HG03039 (cell line): Measurements from ENCODE around the gene TBC1D4.
"Not testable (repeated sequence)": the region's sequence is repeated elsewhere in the genome, so short reads cannot be mapped to it uniquely, and the experiment has no call there.

Experiments used
- ATAC-seq: cut with Tn5 transposase; IDR thresholded peaks from one replicate; pipeline ENCODE4 v1.9.1; 2021; ENCODE audit warnings: mild to moderate bottlenecking, moderate library complexity; ENCODE audit not compliant: unreplicated experiment

Gene TBC1D4

GRCh38 chr13:75299913-75300862 is 181.8 kb downstream of the TBC1D4 start:
- ATAC-seq: no peak

GRCh38 chr13:75299246-75299645 is 182.7 kb downstream of the TBC1D4 start:
- ATAC-seq: no peak

GRCh38 chr13:75296641-75297040 is 185.3 kb downstream of the TBC1D4 start:
- no peak for ATAC-seq

- no peak for ATAC-seq
These were observed 186.8 kb downstream of the TBC1D4 start for GRCh38 chr13:75295201-75295600.

- no peak for ATAC-seq
These were observed 187.9 kb downstream of the TBC1D4 start for GRCh38 chr13:75294110-75294509.

GRCh38 chr13:75285310-75285709 is 196.7 kb downstream of the TBC1D4 start:
- ATAC-seq: no peak

- no peak for ATAC-seq
These were observed 202.1 kb downstream of the TBC1D4 start for GRCh38 chr13:75279834-75280369.

GRCh38 chr13:75273695-75274094 is 208.3 kb downstream of the TBC1D4 start:
- not testable (repeated sequence) for ATAC-seq

- no peak for ATAC-seq
These were observed 210.1 kb downstream of the TBC1D4 start for GRCh38 chr13:75271846-75272245.

GRCh38 chr13:75268481-75268880 is 213.5 kb downstream of the TBC1D4 start:
- ATAC-seq: not testable (repeated sequence)

GRCh38 chr13:75264611-75265010 is 217.4 kb downstream of the TBC1D4 start:
- no peak for ATAC-seq

- ATAC-seq: no peak
These were observed 218.1 kb downstream of the TBC1D4 start for GRCh38 chr13:75263741-75264407.

- no peak for ATAC-seq
These were observed 223.7 kb downstream of the TBC1D4 start for GRCh38 chr13:75258159-75258782.

GRCh38 chr13:75256922-75257321 is 225.0 kb downstream of the TBC1D4 start:
- no peak for ATAC-seq

GRCh38 chr13:75255653-75256052 is 226.3 kb downstream of the TBC1D4 start:
- no peak for ATAC-seq

GRCh38 chr13:75255147-75255546 is 226.8 kb downstream of the TBC1D4 start:
- no peak for ATAC-seq

- ATAC-seq: no peak
These were observed 230.8 kb downstream of the TBC1D4 start for GRCh38 chr13:75251188-75251587.

GRCh38 chr13:75250526-75251178 is 231.3 kb downstream of the TBC1D4 start:
- ATAC-seq: no peak

GRCh38 chr13:75245578-75245977 is 236.4 kb downstream of the TBC1D4 start:
- not testable (repeated sequence) for ATAC-seq

GRCh38 chr13:75240240-75240639 is 241.7 kb downstream of the TBC1D4 start:
- not testable (repeated sequence) for ATAC-seq

- no peak for ATAC-seq
These were observed 245.2 kb downstream of the TBC1D4 start for GRCh38 chr13:75236774-75237173.
